ENCODE data around the gene ARHGDIA.

The ARHGDIA gene

DNA sequence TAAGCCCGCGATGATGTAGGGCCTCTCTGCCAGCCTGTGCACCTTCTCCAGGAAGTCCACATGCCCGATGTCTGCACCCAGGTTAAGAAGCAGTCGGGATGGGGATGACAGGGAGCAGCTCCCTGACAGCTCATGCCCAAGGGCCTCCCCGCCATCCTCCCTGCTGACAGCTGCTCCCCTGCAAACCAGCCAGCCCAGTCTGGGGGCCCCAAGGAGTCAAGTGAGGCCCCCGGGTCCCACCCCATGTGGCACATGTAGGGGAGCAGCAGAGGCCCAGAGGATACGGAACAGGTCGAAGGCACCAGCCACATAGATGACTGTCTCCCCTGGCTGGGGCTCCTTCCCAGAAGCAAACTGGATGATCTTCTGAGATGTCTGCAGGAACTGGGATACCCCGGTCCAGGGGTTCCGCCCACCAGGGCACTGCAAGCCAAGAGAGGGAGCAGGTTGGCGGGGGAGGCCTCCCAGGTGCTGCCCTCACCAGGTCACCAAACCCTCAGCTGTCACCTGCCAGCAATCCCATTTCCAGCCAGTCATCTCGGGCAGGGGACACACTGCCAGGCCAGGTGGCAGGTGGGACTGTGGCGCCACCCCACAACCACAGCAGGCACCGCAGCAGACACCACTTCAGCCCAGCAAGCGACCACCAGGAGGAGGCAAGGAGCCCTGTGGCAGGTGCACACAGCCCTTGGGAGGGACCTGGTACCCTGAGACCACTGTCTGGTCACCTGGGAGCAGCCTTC is 35.5 kb upstream of the ARHGDIA start:
- H3K4me3 ChIP-seq (ENCODE audit: low read depth, low read length) = no peak overlapping the region

DNA sequence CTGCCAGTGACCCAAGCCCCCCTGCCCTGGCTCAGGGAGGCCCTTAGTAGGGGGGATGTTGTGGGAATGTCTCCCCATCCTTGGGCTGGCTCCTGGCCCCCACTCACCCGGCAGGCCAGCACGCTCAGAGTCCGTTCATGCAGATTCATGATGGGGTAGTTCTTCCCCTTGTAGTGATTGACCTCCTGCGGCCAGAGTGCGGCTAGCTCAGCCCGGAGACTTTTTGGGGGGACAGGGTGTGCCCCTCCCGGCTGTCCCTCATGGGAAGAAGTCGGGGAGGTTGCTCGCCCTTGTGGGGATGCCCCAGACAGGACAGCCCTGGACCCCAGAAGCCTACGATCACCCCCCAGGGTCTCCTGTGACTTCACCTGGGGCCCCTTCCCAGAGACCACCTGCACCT is 34.9 kb upstream of the ARHGDIA start:
- H3K4me3 ChIP-seq (ENCODE audit: low read depth, low read length) = no peak overlapping the region

- H3K4me3 ChIP-seq (ENCODE audit: low read depth, low read length) = no peak overlapping the region
Measured at GRCh38 chr17:81905424-81905875, 34.3 kb upstream of the ARHGDIA start.

GRCh38 chr17:81904600-81905423 is 33.7 kb upstream of the ARHGDIA start:
- H3K4me3 ChIP-seq (ENCODE audit: low read depth, low read length) = no peak overlapping the region

GRCh38 chr17:81903896-81904599 is 32.9 kb upstream of the ARHGDIA start:
- no peak overlapping the region for H3K4me3 ChIP-seq (ENCODE audit: low read depth, low read length)

DNA sequence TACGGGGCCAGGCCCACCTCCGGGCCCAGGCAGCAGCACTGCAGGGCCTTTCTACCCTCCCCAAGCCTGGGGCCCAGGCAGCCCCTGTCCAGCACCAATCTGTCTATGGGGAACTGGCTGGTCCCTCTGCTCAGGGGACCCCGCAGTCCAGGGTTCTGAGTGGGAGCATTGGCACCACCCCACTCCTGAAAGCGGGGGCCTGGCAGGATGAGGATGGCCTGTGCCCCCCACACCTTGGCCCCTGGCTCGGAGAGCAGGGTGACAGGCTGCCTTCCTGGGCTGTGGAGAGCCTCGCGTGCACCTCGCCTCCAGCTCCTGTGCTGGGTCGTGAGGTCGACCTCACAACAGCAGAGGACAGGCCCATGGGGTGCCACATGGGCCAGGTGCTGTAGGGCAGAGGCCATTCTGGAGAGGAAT is 32.3 kb upstream of the ARHGDIA start:
- no peak overlapping the region for H3K4me3 ChIP-seq (ENCODE audit: low read depth, low read length)

- H3K4me3 ChIP-seq (ENCODE audit: low read depth, low read length) = peak overlapping the region; percentile 0
Measured at GRCh38 chr17:81902653-81903414, 31.7 kb upstream of the ARHGDIA start.

DNA sequence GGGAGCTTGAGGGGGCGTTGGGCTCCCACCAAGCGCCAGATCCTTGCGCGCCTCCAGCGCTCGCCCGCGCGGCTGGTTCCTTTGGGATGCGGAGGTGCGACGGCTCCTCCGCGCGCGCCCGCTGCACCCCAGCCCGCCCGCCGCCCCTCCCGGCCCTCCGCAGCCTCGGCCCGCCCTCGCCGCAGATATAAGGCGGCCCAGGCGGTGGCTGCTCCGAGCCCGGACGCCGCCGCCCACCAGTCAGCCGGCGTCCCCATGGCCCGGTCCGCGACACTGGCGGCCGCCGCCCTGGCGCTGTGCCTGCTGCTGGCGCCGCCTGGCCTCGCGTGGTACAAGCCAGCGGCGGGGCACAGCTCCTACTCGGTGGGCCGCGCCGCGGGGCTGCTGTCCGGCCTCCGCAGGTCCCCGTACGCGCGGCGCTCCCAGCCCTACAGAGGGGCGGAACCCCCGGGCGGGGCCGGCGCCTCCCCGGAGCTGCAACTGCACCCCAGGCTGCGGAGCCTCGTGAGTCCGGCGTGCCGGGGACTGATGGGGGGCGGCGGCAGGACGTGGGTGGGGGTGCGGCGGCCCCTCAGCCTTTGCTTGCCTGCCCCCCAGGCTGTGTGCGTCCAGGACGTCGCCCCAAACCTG is 31.0 kb upstream of the ARHGDIA start, which contains the start of gene NPB:
Gene NPB, plus strand, starts transcription at position 216 of the 630 bp plus-strand sequence. Its CDS starts 40 bp downstream, at position 256.
- peak within 1 kb of the TSS; percentile 0 for H3K4me3 ChIP-seq (ENCODE audit: low read depth, low read length)

DNA sequence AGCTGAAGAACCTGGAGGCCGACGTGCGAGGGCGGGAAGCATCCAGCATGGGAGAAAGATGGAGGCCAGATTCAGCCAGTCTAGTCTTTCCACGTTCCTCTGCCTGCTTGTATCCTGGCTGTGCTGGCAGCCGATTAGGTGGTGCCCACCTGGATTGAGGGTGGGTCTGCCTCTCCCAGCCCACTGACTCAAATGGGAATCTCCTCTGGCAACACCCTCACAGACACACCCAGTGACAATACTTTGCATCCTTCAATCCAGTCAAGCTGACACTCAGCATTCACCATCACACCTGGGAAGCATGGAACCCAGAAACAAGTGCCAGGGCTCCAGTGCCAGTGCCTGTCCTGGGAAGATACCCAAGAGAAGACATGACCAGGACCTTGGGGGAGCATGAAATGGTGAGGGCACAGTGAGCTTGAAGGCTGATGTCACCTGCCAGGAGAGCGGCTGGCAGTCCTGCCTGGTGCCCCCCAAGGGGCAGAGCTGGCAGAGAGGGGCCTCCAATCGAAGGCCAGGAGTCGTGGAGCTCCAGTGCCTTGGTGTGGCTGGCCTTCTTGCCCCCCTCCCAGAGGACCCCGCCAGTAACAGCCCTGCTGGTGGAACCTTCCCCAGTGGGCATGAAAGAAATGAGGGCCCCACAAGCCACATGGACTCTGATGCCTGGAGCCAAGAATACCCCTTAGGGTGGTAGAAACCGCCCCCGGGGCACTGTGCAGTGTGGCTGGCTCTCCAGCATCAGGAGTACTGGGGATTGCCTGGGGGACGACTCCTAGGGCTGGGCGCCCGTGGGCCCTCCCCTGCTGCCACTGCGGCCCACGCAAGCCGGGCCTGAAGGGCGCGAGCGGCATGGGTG is 30.3 kb upstream of the ARHGDIA start:
- no peak overlapping the region for H3K4me3 ChIP-seq (ENCODE audit: low read depth, low read length)

GRCh38 chr17:81900181-81900820 is 29.2 kb upstream of the ARHGDIA start:
- no peak overlapping the region for H3K4me3 ChIP-seq (ENCODE audit: low read depth, low read length)

DNA sequence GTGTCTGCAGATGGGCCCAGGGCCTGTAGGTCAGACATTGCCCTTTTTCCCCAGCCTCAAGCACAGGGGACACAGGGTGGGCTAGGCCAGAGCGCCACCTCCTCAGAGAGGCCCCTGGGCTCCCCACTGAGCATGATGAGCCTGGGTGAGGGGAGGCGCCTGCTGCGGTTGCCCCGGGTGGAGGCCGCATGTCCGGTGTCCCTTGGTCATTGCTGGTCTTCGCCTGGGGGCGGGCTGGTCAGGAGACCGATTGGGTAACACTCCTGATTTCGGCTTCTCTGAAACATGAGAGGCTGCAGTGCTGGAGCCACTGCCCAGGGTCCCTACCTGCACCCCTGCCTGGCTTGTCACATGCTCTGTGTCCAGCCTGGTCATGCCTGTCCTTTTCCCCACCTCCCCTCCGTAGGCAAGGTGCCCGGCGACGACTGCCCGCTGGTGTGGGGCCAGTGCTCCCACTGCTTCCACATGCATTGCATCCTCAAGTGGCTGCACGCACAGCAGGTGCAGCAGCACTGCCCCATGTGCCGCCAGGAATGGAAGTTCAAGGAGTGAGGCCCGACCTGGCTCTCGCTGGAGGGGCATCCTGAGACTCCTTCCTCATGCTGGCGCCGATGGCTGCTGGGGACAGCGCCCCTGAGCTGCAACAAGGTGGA is 28.5 kb upstream of the ARHGDIA start:
- no peak overlapping the region for H3K4me3 ChIP-seq (ENCODE audit: low read depth, low read length)

GRCh38 chr17:81898885-81899284 is 27.7 kb upstream of the ARHGDIA start:
- H3K4me3 ChIP-seq (ENCODE audit: low read depth, low read length) = no peak overlapping the region

DNA sequence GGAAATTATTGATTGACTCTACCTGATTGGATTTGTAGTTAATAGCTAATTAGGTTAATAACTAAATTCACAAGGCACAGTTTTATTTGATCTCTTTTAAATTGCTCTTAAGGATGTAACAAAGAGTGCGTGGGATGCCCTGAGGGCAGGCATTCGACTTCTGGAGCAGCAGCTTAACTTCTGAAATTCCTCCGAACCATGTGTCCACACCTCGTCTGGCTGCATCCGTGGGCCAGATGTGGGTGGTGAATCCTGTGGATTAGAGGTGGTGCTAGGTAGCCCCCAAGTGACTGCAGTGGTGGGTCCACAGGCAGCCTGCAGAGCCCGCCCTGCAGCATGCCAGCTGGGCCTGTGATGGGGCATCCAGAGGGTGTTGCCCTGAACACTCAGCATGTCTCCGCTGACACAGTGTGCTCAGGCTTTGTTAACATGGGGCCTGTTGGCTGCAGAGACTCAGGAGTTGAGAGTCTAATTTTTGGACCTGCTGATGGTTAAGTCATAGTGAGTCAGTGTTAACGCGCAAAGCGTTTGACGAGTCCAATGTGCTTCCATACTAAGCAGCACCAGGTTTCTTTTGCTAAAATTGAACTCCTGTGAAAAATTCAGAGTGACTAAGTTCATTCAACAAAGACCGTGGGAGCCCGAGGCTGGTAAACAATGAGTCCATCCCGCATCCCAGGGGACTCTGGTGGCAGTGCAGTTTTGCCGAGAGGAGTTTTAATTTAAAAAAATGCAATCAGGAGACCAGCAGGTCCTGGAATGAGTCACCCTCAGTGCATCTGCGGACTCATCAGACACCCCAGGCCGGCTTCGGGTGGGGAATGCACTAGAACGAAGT is 27.1 kb upstream of the ARHGDIA start:
- H3K4me3 ChIP-seq (ENCODE audit: low read depth, low read length) = no peak overlapping the region

- no peak overlapping the region for H3K4me3 ChIP-seq (ENCODE audit: low read depth, low read length)
Measured at GRCh38 chr17:81895400-81895799, 24.3 kb upstream of the ARHGDIA start.

GRCh38 chr17:81891303-81891552 is 20.1 kb upstream of the ARHGDIA start:
- H3K4me3 ChIP-seq (ENCODE audit: low read depth, low read length) = peak overlapping the region; percentile 96

- H3K4me3 ChIP-seq (ENCODE audit: low read depth, low read length) = peak overlapping the region; percentile 96
Measured at GRCh38 chr17:81890447-81891302, 19.5 kb upstream of the ARHGDIA start.

DNA sequence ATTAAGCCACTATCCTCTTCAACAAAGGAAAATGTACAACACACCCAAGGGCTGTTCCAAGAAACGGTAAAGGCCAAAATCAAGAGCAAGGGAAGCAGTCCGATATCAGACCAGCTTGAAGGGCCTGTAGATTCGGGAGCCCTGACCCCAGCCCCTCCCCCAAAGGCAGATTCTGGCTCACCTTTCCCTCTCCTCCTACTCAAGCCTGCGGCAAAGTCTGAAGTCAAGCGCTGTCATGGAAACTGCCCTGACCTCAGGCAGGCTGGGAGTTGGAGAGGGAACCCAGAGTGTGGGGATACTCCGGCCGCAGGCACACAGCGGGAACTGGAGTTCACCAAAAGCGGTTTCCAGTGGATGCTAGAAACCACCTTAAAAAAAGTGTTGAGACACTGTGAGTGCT is 18.5 kb upstream of the ARHGDIA start:
- H3K4me3 ChIP-seq (ENCODE audit: low read depth, low read length) = no peak overlapping the region

Measured in iPS-11a (cell line).